H1 (cell line): ENCODE measurements around the gene CAP1.
"Not testable (repeated sequence)": the region's sequence is repeated elsewhere in the genome, so short reads cannot be mapped to it uniquely, and the experiment has no call there.

Experiments
- MAFK ChIP-seq: IDR thresholded peaks from 2 replicates; pipeline ENCODE4 v1.6.1; 2012; ENCODE audit warnings: low read depth, mild to moderate bottlenecking, improper control_type of control experiment, low read length
- POLR2AphosphoS5 ChIP-seq: IDR thresholded peaks from 2 replicates; pipeline ENCODE4 v1.6.1; 2011; ENCODE audit warnings: low read depth, low read length
- RXRA ChIP-seq: IDR thresholded peaks from 2 replicates; pipeline ENCODE4 v1.6.1; 2011; ENCODE audit warnings: low read depth, mild to moderate bottlenecking, low read length, moderate library complexity; ENCODE audit not compliant: insufficient read depth
- TF ChIP-seq, protein P1 (sequence below), 3 experiments: IDR thresholded peaks; 1 replicate in 2 of 3; 2 replicates in 1 of 3; pipeline versions ENCODE4 v1.5.1 to v1.6.1; 2011; ENCODE audit warnings: low read length in 3 of 3, mild to moderate bottlenecking in 3 of 3, inconsistent platforms in 2 of 3, low read depth in 1 of 3, moderate library complexity in 1 of 3; ENCODE audit not compliant: insufficient read depth in 1 of 3; ENCODE audit errors: control extremely low read depth in 1 of 3

DNA sequence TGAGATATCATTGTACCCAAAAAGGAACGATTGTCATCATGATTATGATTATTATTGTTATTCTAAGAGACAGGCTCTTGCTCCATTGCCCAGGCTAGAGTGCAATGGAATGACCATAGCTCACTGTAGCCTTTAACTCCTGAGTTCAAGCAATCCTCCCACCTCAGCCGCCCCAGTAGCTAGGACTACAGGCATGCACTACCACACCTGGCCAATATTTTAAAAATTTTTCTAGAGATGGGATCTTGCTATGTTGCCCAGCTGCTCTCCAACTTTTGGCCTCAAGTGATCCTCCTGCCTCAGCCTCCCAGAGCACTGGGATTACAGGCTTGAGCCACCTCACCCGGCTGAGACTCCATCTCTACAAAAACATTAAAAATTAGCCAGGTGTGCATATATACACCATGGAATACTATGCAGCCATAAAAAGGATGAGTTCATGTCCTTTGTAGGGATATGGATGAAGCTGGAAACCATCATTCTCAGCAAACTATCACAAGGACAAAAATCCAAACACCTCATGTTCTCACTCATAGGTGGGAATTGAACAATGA is 33.0 kb upstream of the CAP1 start:
- TF ChIP-seq MAFK, POLR2AphosphoS5, RXRA: not testable (repeated sequence)
- TF ChIP-seq, protein P1, sequence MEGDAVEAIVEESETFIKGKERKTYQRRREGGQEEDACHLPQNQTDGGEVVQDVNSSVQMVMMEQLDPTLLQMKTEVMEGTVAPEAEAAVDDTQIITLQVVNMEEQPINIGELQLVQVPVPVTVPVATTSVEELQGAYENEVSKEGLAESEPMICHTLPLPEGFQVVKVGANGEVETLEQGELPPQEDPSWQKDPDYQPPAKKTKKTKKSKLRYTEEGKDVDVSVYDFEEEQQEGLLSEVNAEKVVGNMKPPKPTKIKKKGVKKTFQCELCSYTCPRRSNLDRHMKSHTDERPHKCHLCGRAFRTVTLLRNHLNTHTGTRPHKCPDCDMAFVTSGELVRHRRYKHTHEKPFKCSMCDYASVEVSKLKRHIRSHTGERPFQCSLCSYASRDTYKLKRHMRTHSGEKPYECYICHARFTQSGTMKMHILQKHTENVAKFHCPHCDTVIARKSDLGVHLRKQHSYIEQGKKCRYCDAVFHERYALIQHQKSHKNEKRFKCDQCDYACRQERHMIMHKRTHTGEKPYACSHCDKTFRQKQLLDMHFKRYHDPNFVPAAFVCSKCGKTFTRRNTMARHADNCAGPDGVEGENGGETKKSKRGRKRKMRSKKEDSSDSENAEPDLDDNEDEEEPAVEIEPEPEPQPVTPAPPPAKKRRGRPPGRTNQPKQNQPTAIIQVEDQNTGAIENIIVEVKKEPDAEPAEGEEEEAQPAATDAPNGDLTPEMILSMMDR (IDR thresholded peaks at IDR 0.05; ENCODE audit: control extremely low read depth in 1 of 3, insufficient read depth in 1 of 3, low read depth in 1 of 3, low read length in 3 of 3): not testable (repeated sequence)
